Stimulated activated CD4-positive, alpha-beta T cell treated with anti-CD3 and anti-CD28 coated beads, Interleukin-1b, Interleukin-23, amount 100 ng/mL, for 24 hours (primary cell): Measurements from ENCODE around the gene NUDT9.
"Not testable (repeated sequence)": the region's sequence is repeated elsewhere in the genome, so short reads cannot be mapped to it uniquely, and the experiment has no call there.

Source experiments
- DNase-seq, 4 experiments: peaks; one replicate each; pipeline ENCODE4 v3.0.0-alpha.2; 2020; ENCODE audit warnings: low read depth in 4 of 4, low spot score in 1 of 4

The NUDT9 gene, protein sequence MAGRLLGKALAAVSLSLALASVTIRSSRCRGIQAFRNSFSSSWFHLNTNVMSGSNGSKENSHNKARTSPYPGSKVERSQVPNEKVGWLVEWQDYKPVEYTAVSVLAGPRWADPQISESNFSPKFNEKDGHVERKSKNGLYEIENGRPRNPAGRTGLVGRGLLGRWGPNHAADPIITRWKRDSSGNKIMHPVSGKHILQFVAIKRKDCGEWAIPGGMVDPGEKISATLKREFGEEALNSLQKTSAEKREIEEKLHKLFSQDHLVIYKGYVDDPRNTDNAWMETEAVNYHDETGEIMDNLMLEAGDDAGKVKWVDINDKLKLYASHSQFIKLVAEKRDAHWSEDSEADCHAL

DNA sequence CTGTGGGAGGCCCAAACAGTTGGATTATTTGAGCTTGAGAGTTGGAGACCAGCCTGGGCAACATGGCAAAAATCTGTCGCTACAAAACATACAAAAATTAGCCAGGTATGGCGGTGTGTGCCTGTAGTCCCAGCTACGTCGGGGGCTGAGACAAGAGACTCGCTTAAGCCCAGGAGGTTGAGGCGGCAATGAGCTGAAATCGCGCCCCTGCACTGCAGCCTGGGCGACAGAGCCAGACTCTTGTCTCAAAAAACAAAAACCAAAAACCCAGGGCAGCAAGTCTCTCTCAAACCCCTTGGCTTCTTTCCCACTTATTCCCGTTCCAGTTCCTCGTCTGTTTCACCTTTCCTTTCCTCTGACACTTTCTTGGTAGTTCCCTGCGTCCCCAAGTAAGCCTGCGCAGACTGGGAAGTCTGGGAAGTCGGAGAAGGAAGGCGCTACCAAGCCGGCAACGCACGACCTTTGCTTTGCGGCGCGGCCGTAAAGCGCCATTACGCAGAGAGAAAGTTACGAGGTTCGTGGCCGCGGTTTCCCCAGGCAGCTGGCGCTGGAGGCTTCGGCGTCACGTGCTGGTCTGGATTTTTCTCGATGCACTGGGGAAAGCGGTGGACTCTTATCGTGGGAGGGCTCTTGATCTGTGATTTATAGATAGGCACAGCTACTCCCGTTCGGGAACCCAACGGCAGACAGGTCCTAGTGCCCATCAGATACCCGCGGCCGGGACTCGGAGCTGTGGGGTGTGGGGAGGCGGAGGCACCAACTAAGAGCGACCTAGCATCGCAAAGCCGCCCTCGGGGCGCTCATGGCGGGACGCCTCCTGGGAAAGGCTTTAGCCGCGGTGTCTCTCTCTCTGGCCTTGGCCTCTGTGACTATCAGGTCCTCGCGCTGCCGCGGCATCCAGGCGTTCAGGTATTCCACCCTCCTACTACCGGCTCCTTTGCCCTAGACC is at the start of gene NUDT9:
Gene NUDT9 (plus strand): TSS at position 470 of the 949 bp plus-strand sequence. CDS start 333 bp downstream, at position 803.
- peak; percentile 62 to 82 (median 74) for DNase-seq

DNA sequence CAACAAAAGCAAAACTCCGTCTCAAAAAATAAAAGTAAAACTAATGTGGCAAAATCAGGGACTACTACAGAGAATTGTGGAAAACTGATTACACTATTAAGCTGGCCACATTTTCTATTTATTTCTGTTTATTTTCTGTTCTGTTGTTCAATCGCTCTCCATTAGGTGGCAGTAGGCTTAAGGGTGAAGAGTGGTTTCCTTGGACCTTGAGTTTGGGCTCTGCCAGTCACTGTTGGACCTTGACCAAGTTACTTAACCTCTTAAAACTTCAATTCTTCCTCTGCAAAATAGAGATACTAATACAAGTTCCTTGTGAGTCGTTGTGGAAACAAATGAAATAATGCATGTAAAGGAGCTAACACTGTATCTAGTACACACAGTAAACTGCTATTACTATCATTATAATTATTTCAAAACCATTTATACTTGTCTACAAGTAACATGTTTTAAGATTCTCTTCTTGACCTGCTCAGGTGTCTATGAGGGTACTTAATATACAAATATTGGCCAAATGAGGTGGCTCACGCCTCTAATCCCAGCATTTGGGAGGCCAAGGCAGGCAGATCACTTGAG is 46.6 kb upstream of the NUDT9 start:
- no peak for DNase-seq

DNA sequence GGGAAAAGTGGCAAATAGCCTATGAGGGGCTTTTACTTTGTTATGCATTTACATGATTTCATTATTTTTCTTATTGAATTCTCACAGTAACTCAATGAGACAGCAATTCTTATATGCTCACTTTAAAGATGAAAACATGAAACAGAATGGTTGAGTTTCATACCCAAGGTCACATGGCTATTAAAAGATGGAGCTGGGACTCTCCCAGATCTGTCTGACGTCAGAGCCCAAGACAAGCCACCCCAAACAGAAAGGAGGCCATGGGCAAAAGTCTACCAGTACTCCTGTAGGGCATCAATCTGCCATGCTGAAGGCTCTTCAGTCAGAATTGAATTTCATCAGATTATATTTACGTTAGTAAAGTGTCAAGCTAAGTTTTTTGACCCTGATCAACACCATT is 44.6 kb upstream of the NUDT9 start:
- no peak for DNase-seq

- no peak for DNase-seq
Observed at GRCh38 chr4:87382116-87382515, 40.3 kb upstream of the NUDT9 start.

DNA sequence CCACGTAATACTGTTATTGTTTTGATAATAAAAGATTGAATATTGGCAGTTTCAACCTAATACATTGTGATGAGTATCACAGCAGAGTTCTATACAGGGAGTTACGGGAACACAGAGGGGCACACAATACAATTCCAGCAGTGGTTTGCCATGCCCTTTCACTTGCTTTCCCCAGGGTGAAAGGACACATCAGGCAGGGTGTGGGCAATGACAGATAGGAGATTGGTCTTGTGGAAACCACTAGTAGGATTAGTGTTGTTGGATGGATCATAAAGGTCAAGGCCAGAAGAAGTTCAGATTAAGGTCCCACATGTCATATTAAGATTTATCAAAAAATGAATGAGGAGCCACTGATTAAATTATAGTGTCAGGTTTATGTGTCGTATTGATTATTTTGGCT is 39.4 kb upstream of the NUDT9 start:
- DNase-seq = no peak

- DNase-seq = not testable (repeated sequence)
Observed at GRCh38 chr4:87384466-87385132, 37.8 kb upstream of the NUDT9 start.

DNA sequence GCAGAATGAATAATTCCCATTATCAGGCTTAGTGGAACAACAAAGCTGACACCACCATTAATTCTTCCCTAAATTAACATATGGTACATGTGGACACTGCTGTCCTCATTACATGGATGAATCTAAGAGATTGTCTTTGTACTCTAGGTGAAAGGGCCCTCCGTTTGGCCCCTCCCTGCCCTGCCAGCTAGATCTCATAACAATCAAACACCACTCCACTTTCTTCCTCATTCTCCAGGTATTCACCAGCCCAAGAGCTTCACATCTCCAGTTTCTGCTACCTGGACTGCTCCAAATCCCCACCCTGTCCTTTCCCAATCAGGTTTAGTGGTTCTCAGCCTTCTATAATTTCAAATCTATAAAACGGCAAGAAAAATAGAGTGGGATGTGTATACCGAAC is 35.1 kb upstream of the NUDT9 start:
- DNase-seq = no peak

- no peak for DNase-seq
Observed at GRCh38 chr4:87388901-87389300, 33.5 kb upstream of the NUDT9 start.

DNA sequence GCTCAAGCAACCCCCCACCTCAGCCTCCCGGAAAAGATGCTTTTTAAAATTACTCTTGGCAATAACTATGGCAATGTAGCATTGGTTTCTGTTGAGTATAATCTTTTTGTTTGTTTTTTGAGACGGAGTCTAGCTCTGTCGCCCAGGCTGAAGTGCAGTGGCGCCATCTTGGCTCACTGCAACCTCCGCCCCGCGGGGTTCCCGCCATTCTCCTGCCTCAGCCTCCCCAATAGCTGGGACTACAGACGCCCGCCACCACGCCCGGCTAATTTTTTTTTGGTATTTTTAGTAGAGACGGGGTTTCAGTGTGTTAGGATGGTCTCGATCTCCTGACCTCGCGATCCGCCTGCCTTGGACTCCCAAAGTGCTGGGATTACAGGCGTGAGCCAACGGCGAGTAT is 32.3 kb upstream of the NUDT9 start:
- DNase-seq = not testable (repeated sequence)

- no peak for DNase-seq
Observed at GRCh38 chr4:87390551-87390890, 31.9 kb upstream of the NUDT9 start.

GRCh38 chr4:87390891-87391575 is 31.3 kb upstream of the NUDT9 start, which contains the start of gene HSD17B11:
Gene HSD17B11 (minus strand): TSS chr4:87391188. CDS start chr4:87391070, 118 bp downstream.
- DNase-seq = peak; percentile 41 to 62 (median 54)

DNA sequence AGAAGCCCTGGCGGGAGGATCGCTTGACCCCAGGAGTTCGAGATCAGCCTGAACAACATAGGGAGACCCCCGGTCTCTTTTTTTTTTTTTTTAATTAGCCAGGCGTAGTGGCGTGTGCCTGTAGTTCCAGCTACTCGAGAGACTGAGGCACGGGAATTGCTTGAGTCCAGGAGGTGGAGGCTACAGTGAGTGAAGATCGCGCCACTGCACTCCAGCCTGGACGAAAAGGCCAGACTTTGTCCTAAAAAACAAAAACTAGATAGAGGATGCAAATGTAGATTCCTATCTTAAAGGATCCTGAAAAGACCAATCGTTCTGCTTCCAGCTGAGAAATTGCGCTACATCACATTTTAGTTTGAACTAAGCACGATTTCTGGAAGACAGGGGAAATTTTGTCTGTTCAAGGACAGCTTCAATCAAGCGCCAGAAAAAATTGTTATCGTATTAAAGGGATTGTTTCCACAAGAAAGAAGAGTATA is 30.8 kb upstream of the NUDT9 start:
- no peak for DNase-seq

DNA sequence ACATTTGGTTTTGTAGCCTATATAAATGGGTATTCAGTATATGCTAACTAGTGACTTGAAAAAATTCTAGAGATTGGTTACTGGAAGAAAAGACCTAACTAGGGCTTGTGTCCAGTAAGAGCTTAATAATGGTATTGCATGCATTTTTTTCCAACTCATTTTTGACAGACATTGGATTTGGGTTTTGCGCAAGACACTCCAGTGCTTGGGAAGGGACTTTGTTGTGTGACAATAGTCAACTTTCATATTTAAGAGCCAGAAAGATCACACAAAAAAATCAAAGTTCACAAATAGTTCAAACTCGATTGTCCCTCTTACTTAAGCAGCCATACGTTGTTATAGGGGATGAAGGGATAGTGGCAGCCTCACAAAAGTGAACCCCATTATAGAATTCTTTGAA is 30.2 kb upstream of the NUDT9 start:
- no peak for DNase-seq

DNA sequence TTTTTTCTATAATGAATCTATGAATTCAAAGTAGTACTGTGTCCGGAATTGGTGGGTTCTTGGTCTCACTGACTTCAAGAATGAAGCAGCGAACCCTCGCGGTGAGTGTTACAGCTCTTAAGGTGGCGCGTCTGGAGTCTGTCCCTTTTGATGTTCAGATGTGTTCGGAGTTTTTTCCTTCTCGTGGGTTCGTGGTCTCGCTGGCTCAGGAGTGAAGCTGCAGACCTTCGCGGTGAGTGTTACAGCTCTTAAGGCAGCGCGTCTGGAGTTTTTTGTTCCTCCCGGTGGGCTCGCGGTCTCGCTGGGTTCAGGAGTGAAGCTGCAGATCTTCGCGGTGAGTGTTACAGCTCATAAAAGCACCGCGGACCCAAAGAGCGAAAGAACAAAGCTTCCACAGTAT is 27.3 kb upstream of the NUDT9 start:
- not testable (repeated sequence) for DNase-seq

GRCh38 chr4:87395851-87396250 is 26.5 kb upstream of the NUDT9 start:
- DNase-seq = not testable (repeated sequence)

- DNase-seq = no peak
Observed at GRCh38 chr4:87399148-87399547, 23.2 kb upstream of the NUDT9 start.

DNA sequence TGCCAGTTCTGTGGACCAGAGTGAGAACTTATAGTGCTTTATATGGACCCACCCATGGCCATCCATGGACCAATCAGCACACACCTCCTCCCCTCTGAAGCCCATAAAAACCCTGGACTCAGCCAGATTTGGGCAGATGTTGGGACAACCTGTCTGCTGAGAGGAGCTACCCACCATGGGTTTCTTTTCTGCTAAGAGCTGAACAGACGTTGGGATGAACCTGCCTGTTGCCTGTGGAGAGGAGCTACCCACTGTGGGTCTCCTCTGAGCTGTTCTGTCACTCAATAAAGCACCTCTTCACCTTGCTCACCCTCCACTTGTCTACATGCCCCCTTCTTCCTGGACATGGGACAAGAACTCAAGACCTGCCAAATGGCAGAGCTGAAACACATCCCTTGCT is 22.4 kb upstream of the NUDT9 start:
- DNase-seq = no peak

GRCh38 chr4:87403732-87404131 is 18.6 kb upstream of the NUDT9 start:
- not testable (repeated sequence) for DNase-seq

- no peak for DNase-seq
Observed at GRCh38 chr4:87405211-87405820, 17.1 kb upstream of the NUDT9 start.

DNA sequence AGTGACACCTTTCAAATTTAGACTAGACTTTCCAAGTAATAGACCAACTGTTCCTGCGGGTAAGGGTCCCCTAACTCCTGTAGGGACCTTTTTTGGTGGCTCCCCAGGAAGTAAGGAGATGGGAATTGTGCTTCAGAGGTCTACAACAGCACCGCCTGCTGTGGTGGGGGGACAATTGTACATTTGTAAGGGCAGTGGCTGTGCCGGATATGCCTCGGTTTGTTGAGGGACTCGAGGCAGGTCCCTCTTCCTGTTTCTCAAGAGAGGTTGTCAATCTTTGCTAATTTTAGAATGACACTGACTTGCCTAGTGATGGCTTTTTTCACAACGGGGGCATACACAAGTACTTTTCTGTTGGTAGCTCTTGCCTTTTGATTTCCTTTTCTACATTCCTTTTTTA is 15.9 kb upstream of the NUDT9 start:
- no peak for DNase-seq
